Mammary epithelial cell (primary cell): ENCODE results near the gene NDUFB2.

ENCODE experiments used
- CTCF ChIP-seq, 2 donors: IDR thresholded peaks in 1 of 2; conservative IDR thresholded peaks in 1 of 2; 2 replicates each; pipeline ENCODE4 v1.5.1; 2011 to 2012; ENCODE audit warnings: inconsistent platforms in 2 of 2, low read length in 2 of 2, mild to moderate bottlenecking in 2 of 2, control low read depth in 1 of 2, low read depth in 1 of 2; ENCODE audit not compliant: insufficient read depth in 1 of 2; ENCODE audit errors: extremely low read depth in 1 of 2
- EZH2 ChIP-seq: IDR thresholded peaks from 2 replicates; pipeline ENCODE4 v1.6.1; 2012; ENCODE audit warnings: low read length, inconsistent platforms, borderline replicate concordance

- TF ChIP-seq CTCF (conservative IDR thresholded peaks at IDR 0.05 in 1 of 2, IDR thresholded peaks at IDR 0.05 in 1 of 2; ENCODE audit: extremely low read depth in 1 of 2, insufficient read depth in 1 of 2, low read depth in 1 of 2, low read length in 2 of 2) (no peak), EZH2 (no peak)
These were observed 9.6 kb upstream of the NDUFB2 start for GRCh38 chr7:140686921-140687320.
